ENCODE measurements around the gene VWDE. TPM values are rescaled to one million over a fixed set of nuclear protein-coding genes. Genes with fewer than 3 reads are reported as not detected.
"Not testable (repeated sequence)": the region's sequence is repeated elsewhere in the genome, so short reads cannot be mapped to it uniquely, and the experiment has no call there.

Gene VWDE
- total RNA-seq: 1.6 TPM

DNA sequence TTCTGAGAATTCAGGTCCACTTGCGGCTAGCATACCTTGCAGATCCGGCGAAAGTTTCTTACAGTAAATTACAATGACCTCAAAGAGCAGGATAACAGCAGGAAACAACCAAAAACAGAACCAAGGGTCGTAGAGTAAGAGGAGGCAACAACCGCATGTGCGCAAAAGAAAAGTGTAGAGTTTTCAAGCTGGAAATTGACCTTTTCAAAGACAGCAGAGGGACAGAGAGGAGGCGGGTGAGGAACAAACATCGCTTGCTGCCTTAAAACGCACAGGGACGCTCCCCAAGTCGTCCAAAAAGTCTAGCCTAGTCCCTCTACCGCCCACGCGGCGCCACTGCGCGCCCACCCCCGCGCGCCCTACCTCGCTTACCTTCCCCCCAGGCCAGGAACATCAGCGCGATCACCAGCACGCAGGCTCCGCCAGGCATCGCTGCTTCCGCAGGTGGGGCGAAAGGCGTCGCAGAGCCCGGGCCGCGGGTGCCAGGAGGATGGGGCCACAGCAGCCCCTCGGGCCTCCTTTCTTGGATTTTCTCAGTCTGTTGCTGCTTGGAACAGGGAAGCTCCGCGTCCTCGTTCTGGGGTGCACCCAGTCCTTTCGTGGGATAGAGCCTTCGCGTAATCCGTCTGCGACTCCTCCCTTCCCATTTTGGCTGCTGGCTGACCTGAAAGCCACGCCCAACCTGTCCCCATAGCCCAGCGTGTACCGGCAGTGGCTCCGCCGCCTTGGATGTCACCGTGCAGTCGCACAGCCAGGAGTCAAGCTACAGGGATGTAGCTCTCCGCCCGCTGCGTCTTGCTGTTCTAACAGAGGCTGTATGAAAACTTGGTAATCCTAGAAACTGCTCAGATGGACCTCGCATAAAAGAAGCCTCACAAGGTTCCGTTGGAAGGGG is at the start of gene VWDE:
VWDE (minus strand) TSS at position 579 of the 895 bp plus-strand sequence; CDS start at position 430, 149 bp downstream.
- peaks cover 17% of the 10 kb centered on the region for H3K27me3 ChIP-seq (ENCODE audit: insufficient read depth, low read length)
- peaks cover 15% of the 10 kb centered on the region for H3K4me1 ChIP-seq (ENCODE audit: insufficient read depth, low read length)
- peaks cover 3% of the 10 kb centered on the region for H3K9me3 ChIP-seq (ENCODE audit: low read depth, low read length)
- peak within 1 kb of the TSS; percentile 30 for H3K4me3 ChIP-seq (ENCODE audit: low read length)

DNA sequence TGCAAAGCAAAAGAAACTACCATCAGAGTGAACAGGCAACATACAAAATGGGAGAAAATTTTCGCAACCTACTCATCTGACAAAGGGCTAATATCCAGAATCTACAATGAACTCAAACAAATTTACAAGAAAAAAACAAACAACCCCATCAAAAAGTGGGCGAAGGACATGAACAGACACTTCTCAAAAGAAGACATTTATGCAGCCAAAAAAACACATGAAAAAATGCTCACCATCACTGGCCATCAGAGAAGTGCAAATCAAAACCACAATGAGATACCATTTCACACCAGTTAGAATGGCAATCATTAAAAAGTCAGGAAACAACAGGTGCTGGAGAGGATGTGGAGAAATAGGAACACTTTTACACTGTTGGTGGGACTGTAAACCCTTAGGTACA is 49.5 kb upstream of the VWDE start:
- not testable (repeated sequence) for H3K4me1 ChIP-seq (ENCODE audit: insufficient read depth, low read length); H3K27me3 ChIP-seq (ENCODE audit: insufficient read depth, low read length); H3K9me3 ChIP-seq (ENCODE audit: low read depth, low read length); H3K4me3 ChIP-seq (ENCODE audit: low read length)

GRCh38 chr7:12450615-12451014 is 47.0 kb upstream of the VWDE start:
- Histone ChIP-seq H3K4me3 (ENCODE audit: low read length) (no peak overlapping the region), H3K9me3 (ENCODE audit: low read depth, low read length) (no peaks in the 10 kb centered on the region), H3K4me1 (ENCODE audit: insufficient read depth, low read length) (no peaks in the 10 kb centered on the region), H3K27me3 (ENCODE audit: insufficient read depth, low read length) (no peaks in the 10 kb centered on the region)

- H3K9me3 ChIP-seq (ENCODE audit: low read depth, low read length): no peaks in the 10 kb centered on the region
- H3K4me3 ChIP-seq (ENCODE audit: low read length): no peak overlapping the region
- no peaks in the 10 kb centered on the region for H3K4me1 ChIP-seq (ENCODE audit: insufficient read depth, low read length)
- H3K27me3 ChIP-seq (ENCODE audit: insufficient read depth, low read length): no peaks in the 10 kb centered on the region
Measured at GRCh38 chr7:12444785-12445184, 41.1 kb upstream of the VWDE start.

DNA sequence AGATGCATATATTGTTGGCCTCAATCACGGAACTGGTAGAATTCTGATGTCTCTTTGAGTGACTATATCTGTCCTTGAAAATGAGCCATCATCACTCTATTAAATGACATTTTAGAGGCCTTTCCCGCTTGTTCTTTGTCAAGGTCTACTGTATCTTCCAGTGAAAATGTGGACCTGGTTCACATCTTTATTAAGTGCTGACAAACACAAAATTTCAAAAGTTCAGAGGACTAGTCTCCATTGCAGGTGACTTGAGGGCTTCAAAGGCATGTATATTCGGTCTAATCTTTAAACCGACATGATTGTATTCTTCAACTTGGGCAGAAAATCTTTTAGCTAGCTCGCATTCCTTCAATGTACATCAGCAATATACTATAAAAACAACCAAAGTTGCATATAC is 36.6 kb upstream of the VWDE start:
- H3K27me3 ChIP-seq (ENCODE audit: insufficient read depth, low read length): no peaks in the 10 kb centered on the region
- H3K4me3 ChIP-seq (ENCODE audit: low read length): no peak overlapping the region
- no peaks in the 10 kb centered on the region for H3K9me3 ChIP-seq (ENCODE audit: low read depth, low read length)
- H3K4me1 ChIP-seq (ENCODE audit: insufficient read depth, low read length): no peaks in the 10 kb centered on the region

GRCh38 chr7:12436896-12437535 is 33.4 kb upstream of the VWDE start:
- no peaks in the 10 kb centered on the region for H3K4me1 ChIP-seq (ENCODE audit: insufficient read depth, low read length)
- H3K4me3 ChIP-seq (ENCODE audit: low read length): no peak overlapping the region
- H3K27me3 ChIP-seq (ENCODE audit: insufficient read depth, low read length): no peaks in the 10 kb centered on the region
- H3K9me3 ChIP-seq (ENCODE audit: low read depth, low read length): no peaks in the 10 kb centered on the region

- Histone ChIP-seq H3K4me1 (ENCODE audit: insufficient read depth, low read length) (no peaks in the 10 kb centered on the region), H3K4me3 (ENCODE audit: low read length) (no peak overlapping the region), H3K9me3 (ENCODE audit: low read depth, low read length) (no peaks in the 10 kb centered on the region), H3K27me3 (ENCODE audit: insufficient read depth, low read length) (no peaks in the 10 kb centered on the region)
Measured at GRCh38 chr7:12436126-12436525, 32.5 kb upstream of the VWDE start.

DNA sequence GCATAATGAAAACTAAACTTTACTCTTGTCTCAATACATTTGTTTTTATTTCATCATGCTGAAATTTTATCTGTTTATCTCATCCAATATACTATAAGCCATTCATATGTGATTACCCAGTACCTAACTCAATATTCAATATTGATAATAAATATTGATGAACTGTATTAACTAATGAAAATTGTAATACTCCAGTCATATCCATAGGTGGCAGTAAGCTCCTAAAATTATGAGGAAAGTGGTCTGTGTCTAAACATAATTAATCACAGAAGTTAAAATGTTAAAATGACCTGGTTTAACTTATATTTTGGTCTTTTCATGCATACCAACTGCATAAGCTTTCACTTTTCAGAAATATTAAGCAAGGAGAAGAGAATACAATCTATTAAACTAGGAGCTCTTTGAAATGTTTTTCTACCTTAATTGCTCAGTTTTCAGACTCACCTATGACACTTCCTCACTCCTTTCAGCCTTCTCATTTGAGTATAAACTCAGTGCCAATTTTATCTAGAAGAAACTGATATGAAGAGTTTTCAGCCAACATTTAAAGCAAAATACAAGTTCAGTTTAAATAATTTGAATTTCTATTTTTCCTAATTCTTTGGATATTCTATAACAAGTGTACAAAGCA is 30.5 kb upstream of the VWDE start:
- Histone ChIP-seq H3K9me3 (ENCODE audit: low read depth, low read length) (no peaks in the 10 kb centered on the region), H3K27me3 (ENCODE audit: insufficient read depth, low read length) (no peaks in the 10 kb centered on the region), H3K4me3 (ENCODE audit: low read length) (no peak overlapping the region), H3K4me1 (ENCODE audit: insufficient read depth, low read length) (no peaks in the 10 kb centered on the region)

- no peaks in the 10 kb centered on the region for H3K4me1 ChIP-seq (ENCODE audit: insufficient read depth, low read length)
Measured at GRCh38 chr7:12431886-12432556, 28.4 kb upstream of the VWDE start.

GRCh38 chr7:12425311-12425710 is 21.6 kb upstream of the VWDE start:
- no peaks in the 10 kb centered on the region for H3K27me3 ChIP-seq (ENCODE audit: insufficient read depth, low read length)
- no peaks in the 10 kb centered on the region for H3K9me3 ChIP-seq (ENCODE audit: low read depth, low read length)
- H3K4me3 ChIP-seq (ENCODE audit: low read length): no peak overlapping the region
- no peaks in the 10 kb centered on the region for H3K4me1 ChIP-seq (ENCODE audit: insufficient read depth, low read length)

More at GRCh38 chr7:12431886-12432556, 28.4 kb upstream of the VWDE start:
- H3K4me3 ChIP-seq (ENCODE audit: low read length): no peak overlapping the region
- no peaks in the 10 kb centered on the region for H3K27me3 ChIP-seq (ENCODE audit: insufficient read depth, low read length)
- no peaks in the 10 kb centered on the region for H3K9me3 ChIP-seq (ENCODE audit: low read depth, low read length)

DNA sequence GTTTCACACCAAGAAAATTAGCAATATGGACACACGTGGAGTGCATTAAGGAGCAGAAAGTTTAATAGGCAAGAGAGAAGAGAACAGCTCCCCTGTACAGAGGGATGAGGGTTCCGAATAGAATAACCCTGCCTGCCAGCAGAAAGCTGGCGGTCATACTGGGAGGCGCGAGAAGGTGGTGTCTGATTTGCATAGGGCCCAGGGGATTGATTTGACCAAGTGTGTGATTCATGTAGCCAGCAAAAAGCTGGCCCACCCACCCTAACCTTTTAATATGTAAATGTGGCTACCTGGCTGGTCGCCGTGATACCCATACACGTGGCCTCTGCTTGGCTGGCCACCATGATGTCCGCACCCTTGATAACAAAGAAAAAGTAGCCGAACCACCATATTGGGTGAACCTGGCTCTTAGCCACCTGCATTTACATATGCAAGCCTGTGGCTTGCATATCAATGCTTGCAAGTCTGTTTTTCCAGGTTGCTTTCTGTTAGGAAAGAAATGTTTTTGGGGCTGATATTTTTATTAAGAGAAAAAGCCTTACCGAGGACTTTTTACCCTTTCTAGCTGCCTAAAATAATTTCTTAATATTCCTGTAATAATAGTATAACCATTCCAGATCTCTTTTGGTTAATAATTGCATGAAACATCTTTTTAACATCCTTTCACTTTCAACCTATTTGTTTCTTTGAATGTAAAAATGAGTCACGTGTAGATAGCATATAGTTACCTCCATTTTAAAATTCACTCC is 20.5 kb upstream of the VWDE start:
- Histone ChIP-seq H3K4me3 (ENCODE audit: low read length) (no peak overlapping the region), H3K27me3 (ENCODE audit: insufficient read depth, low read length) (no peaks in the 10 kb centered on the region), H3K9me3 (ENCODE audit: low read depth, low read length) (no peaks in the 10 kb centered on the region), H3K4me1 (ENCODE audit: insufficient read depth, low read length) (no peaks in the 10 kb centered on the region)

- H3K4me1 ChIP-seq (ENCODE audit: insufficient read depth, low read length): no peaks in the 10 kb centered on the region
- no peaks in the 10 kb centered on the region for H3K9me3 ChIP-seq (ENCODE audit: low read depth, low read length)
Measured at GRCh38 chr7:12423355-12423996, 19.8 kb upstream of the VWDE start.

DNA sequence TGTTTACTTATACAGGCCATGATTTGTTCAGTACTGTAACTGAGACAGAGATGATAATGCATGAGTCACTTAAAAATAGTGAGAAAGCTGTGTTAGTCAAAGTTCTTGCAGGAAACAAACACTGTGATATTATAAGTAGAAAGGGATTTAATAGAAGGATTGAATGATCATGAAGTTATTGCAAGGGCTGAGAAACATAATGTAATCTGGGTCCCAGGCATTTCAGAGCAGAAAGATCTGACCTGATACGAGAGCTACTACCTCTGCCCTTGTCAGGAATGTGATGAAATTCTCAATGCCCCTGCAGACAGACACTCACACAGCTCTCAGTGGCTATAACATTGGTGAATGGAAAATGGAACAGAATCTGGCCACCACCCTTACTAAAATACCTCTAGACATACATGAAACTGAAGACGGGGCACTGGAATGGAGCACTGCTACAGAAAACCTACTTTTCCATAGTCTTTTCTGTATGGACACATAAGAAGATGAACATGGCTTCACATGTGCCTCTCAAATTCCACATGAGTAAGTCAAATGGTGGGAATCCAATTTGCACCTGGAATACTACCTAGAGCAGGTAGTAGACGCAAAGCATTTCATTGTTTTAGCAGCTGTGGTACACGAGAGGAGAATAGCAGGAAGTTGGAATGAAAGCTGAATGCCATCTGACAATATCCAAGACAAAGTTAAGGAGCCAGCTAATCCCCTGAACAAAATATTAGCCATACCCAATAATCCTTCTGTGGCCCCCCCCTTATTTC is 19.1 kb upstream of the VWDE start:
- Histone ChIP-seq H3K27me3 (ENCODE audit: insufficient read depth, low read length) (no peaks in the 10 kb centered on the region), H3K4me3 (ENCODE audit: low read length) (no peak overlapping the region), H3K9me3 (ENCODE audit: low read depth, low read length) (no peaks in the 10 kb centered on the region), H3K4me1 (ENCODE audit: insufficient read depth, low read length) (no peaks in the 10 kb centered on the region)

More at GRCh38 chr7:12423355-12423996, 19.8 kb upstream of the VWDE start:
- Histone ChIP-seq H3K4me3 (ENCODE audit: low read length) (no peak overlapping the region), H3K27me3 (ENCODE audit: insufficient read depth, low read length) (no peaks in the 10 kb centered on the region)

All from mononuclear cell (primary cell).